Neural progenitor cell (in vitro differentiated cells): Measurements from ENCODE around the gene WDR35. TPM values are rescaled to one million over a fixed set of nuclear protein-coding genes. Genes with fewer than 3 reads are reported as not detected.

Experiments used
- DNase-seq: peaks from one replicate; pipeline ENCODE4 v3.0.0-alpha.2; 2016; ENCODE audit warnings: low spot score
- H2AFZ ChIP-seq: fragments of 200-600 bp; sonication (generic); replicated peaks from 2 replicates; pipeline ENCODE4 v1.6.1; 2016; ENCODE audit warnings: antibody characterized with exemption
- H3F3A ChIP-seq: fragments of 200-600 bp; sonication (generic); 2 replicates; pipeline ENCODE4 v1.6.1; 2016; ENCODE audit warnings: antibody characterized with exemption, low read depth
- H3K27ac ChIP-seq: fragments of 200-600 bp; sonication (generic); 2 replicates; pipeline ENCODE4 v1.5.1; 2016; ENCODE audit warnings: mild to moderate bottlenecking
- H3K27me3 ChIP-seq: fragments of 200-600 bp; sonication (generic); 2 replicates; pipeline ENCODE4 v1.6.1; 2016; ENCODE audit warnings: mild to moderate bottlenecking, moderate library complexity
- H3K36me3 ChIP-seq: fragments of 200-600 bp; sonication (generic); 2 replicates; pipeline ENCODE4 v1.5.1; 2016
- H3K4me1 ChIP-seq: fragments of 200-600 bp; sonication (generic); 2 replicates; pipeline ENCODE4 v1.6.1; 2016; ENCODE audit warnings: mixed run types
- H3K4me2 ChIP-seq: fragments of 200-600 bp; sonication (generic); 2 replicates; pipeline ENCODE4 v1.6.1; 2016
- H3K4me3 ChIP-seq: fragments of 200-600 bp; sonication (generic); 2 replicates; pipeline ENCODE4 v1.5.1; 2016
- H3K79me2 ChIP-seq: fragments of 200-600 bp; sonication (generic); 2 replicates; pipeline ENCODE4 v1.6.1; 2016; ENCODE audit warnings: low read depth
- H3K9ac ChIP-seq: fragments of 200-600 bp; sonication (generic); 2 replicates; pipeline ENCODE4 v1.6.1; 2016
- H3K9me3 ChIP-seq: fragments of 200-600 bp; sonication (generic); 2 replicates; pipeline ENCODE4 v1.5.1; 2016; ENCODE audit warnings: low read depth
- H4K20me1 ChIP-seq: fragments of 200-600 bp; sonication (generic); 2 replicates; pipeline ENCODE4 v1.6.1; 2016; ENCODE audit warnings: low read depth
- H3K27ac Mint-ChIP-seq: 3 replicates; pipeline ENCODE4 v1.8.0; 2021; ENCODE audit warnings: mixed read lengths
- H3K27me3 Mint-ChIP-seq: 2 replicates; pipeline ENCODE4 v1.8.0; 2022; ENCODE audit warnings: low read depth, mild to moderate bottlenecking, inconsistent platforms, moderate library complexity, mixed read lengths; ENCODE audit not compliant: insufficient read depth
- H3K36me3 Mint-ChIP-seq: 3 replicates; pipeline ENCODE4 v1.8.0; 2021; ENCODE audit warnings: mixed read lengths
- H3K4me1 Mint-ChIP-seq: 3 replicates; pipeline ENCODE4 v1.8.0; 2021; ENCODE audit warnings: mixed read lengths
- H3K4me3 Mint-ChIP-seq: 3 replicates; pipeline ENCODE4 v1.8.0; 2021; ENCODE audit warnings: mild to moderate bottlenecking, moderate library complexity, mixed read lengths
- H3K9me3 Mint-ChIP-seq: 3 replicates; pipeline ENCODE4 v1.8.0; 2020; ENCODE audit warnings: mixed read lengths
- EZH2 ChIP-seq: fragments of 200-600 bp; sonication (generic); IDR thresholded peaks from 2 replicates; pipeline ENCODE4 v1.6.1; 2017; ENCODE audit warnings: antibody characterized with exemption, mild to moderate bottlenecking, moderate library complexity
- EZH2phosphoT487 ChIP-seq: fragments of 200-600 bp; sonication (generic); IDR thresholded peaks from 2 replicates; pipeline ENCODE4 v1.6.1; 2017; ENCODE audit warnings: antibody characterized with exemption
- total RNA-seq: library from RNA; depleted of rRNA; stranded (reverse); fragments of >200 nt; gene quantifications from 2 replicates; pipeline ENCODE4 v1.2.3, GENCODE V29; 2015; ENCODE audit warnings: low replicate concordance
- TF ChIP-seq, protein P1 (sequence below): fragments of 200-600 bp; sonication (generic); IDR thresholded peaks from 2 replicates; pipeline ENCODE4 v1.5.1; 2017; ENCODE audit warnings: antibody characterized with exemption, mild to moderate bottlenecking

Gene WDR35
- total RNA-seq, 1 donor from 2014 or later: 31.6 TPM

DNA sequence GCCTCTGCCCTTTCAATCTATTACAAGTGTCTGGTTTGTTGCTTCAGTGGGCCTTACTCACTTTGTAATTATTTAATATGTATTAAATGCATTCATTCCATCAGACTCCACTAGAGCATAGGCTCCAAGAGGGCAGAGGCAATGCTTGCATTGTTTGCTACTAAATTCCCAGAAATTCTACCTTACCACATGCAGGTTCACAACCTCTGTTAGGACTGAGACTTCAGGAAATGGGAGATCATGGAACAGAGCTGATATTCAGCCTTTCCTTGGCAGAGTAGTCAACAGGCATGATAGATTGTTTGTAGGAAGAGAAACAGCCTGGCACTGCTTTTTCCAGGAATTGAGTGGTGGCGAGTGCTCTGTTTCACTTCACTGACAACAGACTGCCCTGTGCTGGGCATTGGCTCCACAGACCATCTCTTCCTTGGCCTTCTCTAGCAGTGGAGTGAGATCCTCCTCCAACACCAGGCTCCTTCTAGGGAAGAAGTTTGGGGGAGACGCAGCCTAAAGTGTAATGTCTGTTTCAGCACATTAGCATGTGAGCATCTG, 28.8 kb upstream of the WDR35 start:
- no peak overlapping the region for H3K9ac ChIP-seq
- H3K4me3 ChIP-seq: no peak overlapping the region
- H3K79me2 ChIP-seq: no peaks in the 10 kb centered on the region
- no peaks in the 10 kb centered on the region for H3K36me3 ChIP-seq
- TF ChIP-seq, protein P1, sequence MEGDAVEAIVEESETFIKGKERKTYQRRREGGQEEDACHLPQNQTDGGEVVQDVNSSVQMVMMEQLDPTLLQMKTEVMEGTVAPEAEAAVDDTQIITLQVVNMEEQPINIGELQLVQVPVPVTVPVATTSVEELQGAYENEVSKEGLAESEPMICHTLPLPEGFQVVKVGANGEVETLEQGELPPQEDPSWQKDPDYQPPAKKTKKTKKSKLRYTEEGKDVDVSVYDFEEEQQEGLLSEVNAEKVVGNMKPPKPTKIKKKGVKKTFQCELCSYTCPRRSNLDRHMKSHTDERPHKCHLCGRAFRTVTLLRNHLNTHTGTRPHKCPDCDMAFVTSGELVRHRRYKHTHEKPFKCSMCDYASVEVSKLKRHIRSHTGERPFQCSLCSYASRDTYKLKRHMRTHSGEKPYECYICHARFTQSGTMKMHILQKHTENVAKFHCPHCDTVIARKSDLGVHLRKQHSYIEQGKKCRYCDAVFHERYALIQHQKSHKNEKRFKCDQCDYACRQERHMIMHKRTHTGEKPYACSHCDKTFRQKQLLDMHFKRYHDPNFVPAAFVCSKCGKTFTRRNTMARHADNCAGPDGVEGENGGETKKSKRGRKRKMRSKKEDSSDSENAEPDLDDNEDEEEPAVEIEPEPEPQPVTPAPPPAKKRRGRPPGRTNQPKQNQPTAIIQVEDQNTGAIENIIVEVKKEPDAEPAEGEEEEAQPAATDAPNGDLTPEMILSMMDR: no peak
- no peak for TF ChIP-seq EZH2
- Mint-ChIP-seq H3K4me1 (peaks cover 2% of the 10 kb centered on the region), H3K36me3 (peaks cover 14% of the 10 kb centered on the region), H3K4me3 (no peak overlapping the region), H3K27me3 (peaks cover 4% of the 10 kb centered on the region), H3K27ac (no peak overlapping the region), H3K9me3 (peaks cover 36% of the 10 kb centered on the region)
- H3F3A ChIP-seq: peaks cover 3% of the 10 kb centered on the region
- H3K4me1 ChIP-seq: no peaks in the 10 kb centered on the region
- no peak overlapping the region for H3K27ac ChIP-seq
- no peaks in the 10 kb centered on the region for H4K20me1 ChIP-seq
- no peaks in the 10 kb centered on the region for H3K9me3 ChIP-seq
- H3K4me2 ChIP-seq: no peak overlapping the region
- H2AFZ ChIP-seq: no peak overlapping the region
- peaks cover 13% of the 10 kb centered on the region for H3K27me3 ChIP-seq
- DNase-seq: no peak

DNA sequence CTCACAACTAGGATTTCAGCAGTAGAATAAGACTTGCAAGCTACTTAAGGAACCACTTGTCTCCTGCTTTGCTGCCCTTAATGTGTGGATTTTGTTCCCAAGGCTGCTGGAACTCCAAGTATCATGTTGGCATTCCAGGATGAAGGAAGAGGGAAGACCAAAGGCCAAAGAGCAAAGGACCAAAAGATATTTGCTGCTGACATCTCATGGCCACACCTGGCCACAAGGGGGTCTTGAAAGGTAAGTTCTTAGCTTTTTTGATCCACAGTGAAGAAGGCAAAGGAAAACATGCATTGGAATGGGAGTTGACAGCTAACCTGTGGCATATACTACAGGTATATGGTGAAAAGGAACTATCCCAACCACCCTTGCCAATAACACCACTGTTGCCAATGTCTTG, 26.4 kb upstream of the WDR35 start:
- no peak overlapping the region for H3K4me3 Mint-ChIP-seq
- no peak for DNase-seq
- Histone ChIP-seq H4K20me1 (peaks cover 2% of the 10 kb centered on the region), H3K27me3 (peaks cover 36% of the 10 kb centered on the region), H3K36me3 (no peaks in the 10 kb centered on the region), H3K4me2 (no peak overlapping the region), H3K9ac (no peak overlapping the region), H3K79me2 (no peaks in the 10 kb centered on the region), H3K27ac (no peak overlapping the region), H3K9me3 (no peaks in the 10 kb centered on the region), H3F3A (peaks cover 20% of the 10 kb centered on the region), H3K4me1 (peaks cover 12% of the 10 kb centered on the region), H3K4me3 (no peak overlapping the region), H2AFZ (no peak overlapping the region)
- H3K27me3 Mint-ChIP-seq: peaks cover 12% of the 10 kb centered on the region
- TF ChIP-seq EZH2phosphoT487: no peak
- no peak for TF ChIP-seq EZH2
- TF ChIP-seq, protein P1: peak; percentile 11
- H3K27ac Mint-ChIP-seq: no peak overlapping the region
- H3K4me1 Mint-ChIP-seq: peaks cover 15% of the 10 kb centered on the region
- H3K9me3 Mint-ChIP-seq: peaks cover 24% of the 10 kb centered on the region
- H3K36me3 Mint-ChIP-seq: peaks cover 4% of the 10 kb centered on the region

DNA sequence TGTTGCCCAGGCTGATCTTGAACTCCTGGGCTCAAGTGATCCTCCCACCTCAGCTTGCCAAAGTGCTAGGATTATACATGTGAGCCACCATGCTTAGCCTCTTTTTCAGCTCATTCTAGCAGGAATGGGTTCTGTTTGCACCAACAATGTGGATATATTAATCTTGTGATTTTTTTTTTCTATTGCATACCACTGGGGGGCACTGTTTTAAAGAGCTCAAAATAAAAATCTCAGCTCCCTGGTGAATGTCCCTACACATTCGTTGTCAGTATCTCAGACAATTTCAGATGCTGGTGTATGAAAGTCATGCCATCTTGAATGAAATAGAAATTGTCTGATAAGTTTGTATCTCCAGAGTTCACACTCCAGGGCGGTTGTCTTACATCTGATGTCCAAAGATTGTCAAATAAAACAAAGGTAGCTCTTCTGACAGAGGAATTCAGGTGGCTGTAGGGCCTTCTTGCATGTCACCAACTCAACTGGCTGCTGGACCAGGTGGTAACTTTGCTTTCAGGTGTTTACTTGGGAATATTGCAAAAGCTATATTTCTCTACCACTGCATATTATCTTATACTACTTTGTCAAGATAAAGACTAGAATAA, 25.7 kb upstream of the WDR35 start:
- no peak overlapping the region for H2AFZ ChIP-seq
- no peaks in the 10 kb centered on the region for H3K9me3 ChIP-seq
- H3K4me1 Mint-ChIP-seq: peaks cover 15% of the 10 kb centered on the region
- DNase-seq: peak; percentile 46
- H3K36me3 Mint-ChIP-seq: peaks cover 4% of the 10 kb centered on the region
- H3K4me3 Mint-ChIP-seq: no peak overlapping the region
- H4K20me1 ChIP-seq: peaks cover 2% of the 10 kb centered on the region
- H3K27ac Mint-ChIP-seq: no peak overlapping the region
- peaks cover 12% of the 10 kb centered on the region for H3K4me1 ChIP-seq
- no peak overlapping the region for H3K9ac ChIP-seq
- peaks cover 20% of the 10 kb centered on the region for H3K9me3 Mint-ChIP-seq
- no peak overlapping the region for H3K27ac ChIP-seq
- H3K79me2 ChIP-seq: no peaks in the 10 kb centered on the region
- H3K27me3 ChIP-seq: peaks cover 44% of the 10 kb centered on the region
- no peaks in the 10 kb centered on the region for H3K36me3 ChIP-seq
- peaks cover 22% of the 10 kb centered on the region for H3F3A ChIP-seq
- H3K4me3 ChIP-seq: no peak overlapping the region
- TF ChIP-seq, protein P1: peak; percentile 72
- no peak for TF ChIP-seq EZH2phosphoT487
- no peak overlapping the region for H3K4me2 ChIP-seq
- peaks cover 17% of the 10 kb centered on the region for H3K27me3 Mint-ChIP-seq
